Esophagus squamous epithelium (tissue), 4 donors: ENCODE results near the gene SIX5.

Experiments
- POLR2A ChIP-seq, 4 donors: fragments of 450-650 bp; IDR thresholded peaks; one replicate each; pipeline ENCODE4 v1.6.1; 2017; ENCODE audit warnings: antibody characterized with exemption in 4 of 4, mild to moderate bottlenecking in 4 of 4, moderate library complexity in 3 of 4
- TF ChIP-seq, protein P1 (sequence below), 6 experiments: fragments of 450-650 bp in 4 of 6; fragments of 200-600 bp in 2 of 6; sonication (generic) in 2 of 6; IDR thresholded peaks; one replicate each; pipeline ENCODE4 v1.5.1; 2016 to 2019; ENCODE audit warnings: antibody characterized with exemption in 6 of 6, mild to moderate bottlenecking in 4 of 6, moderate library complexity in 4 of 6

DNA sequence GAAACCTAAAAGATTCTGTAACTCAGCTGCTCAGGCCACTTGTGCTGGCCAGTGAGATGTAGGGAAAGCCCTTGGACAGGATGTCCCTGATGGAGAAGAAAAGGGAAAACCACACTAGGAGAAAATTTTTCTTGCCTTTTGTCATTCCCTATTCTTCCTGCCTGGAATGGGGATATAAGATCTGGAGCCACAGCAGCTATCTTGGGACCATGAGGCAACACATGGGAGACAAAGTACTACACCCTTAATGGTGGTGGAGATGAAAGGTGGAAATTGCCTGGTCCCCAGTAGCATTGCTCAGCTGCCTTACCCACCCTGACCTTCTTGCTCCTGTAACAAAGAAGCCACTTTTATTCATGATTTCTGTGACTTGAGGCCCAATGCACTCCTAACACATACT, 36.7 kb upstream of the SIX5 start:
- TF ChIP-seq POLR2A (IDR thresholded peaks at IDR 0.05), result no peak
- TF ChIP-seq, protein P1, sequence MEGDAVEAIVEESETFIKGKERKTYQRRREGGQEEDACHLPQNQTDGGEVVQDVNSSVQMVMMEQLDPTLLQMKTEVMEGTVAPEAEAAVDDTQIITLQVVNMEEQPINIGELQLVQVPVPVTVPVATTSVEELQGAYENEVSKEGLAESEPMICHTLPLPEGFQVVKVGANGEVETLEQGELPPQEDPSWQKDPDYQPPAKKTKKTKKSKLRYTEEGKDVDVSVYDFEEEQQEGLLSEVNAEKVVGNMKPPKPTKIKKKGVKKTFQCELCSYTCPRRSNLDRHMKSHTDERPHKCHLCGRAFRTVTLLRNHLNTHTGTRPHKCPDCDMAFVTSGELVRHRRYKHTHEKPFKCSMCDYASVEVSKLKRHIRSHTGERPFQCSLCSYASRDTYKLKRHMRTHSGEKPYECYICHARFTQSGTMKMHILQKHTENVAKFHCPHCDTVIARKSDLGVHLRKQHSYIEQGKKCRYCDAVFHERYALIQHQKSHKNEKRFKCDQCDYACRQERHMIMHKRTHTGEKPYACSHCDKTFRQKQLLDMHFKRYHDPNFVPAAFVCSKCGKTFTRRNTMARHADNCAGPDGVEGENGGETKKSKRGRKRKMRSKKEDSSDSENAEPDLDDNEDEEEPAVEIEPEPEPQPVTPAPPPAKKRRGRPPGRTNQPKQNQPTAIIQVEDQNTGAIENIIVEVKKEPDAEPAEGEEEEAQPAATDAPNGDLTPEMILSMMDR (IDR thresholded peaks at IDR 0.05), result no peak
